ENCODE measurements around the gene TXNRD2.

The TXNRD2 gene

GRCh38 chr22:19904935-19905334 is 36.7 kb downstream of the TXNRD2 start:
- no peak for DNase-seq (ENCODE audit: extremely low read depth, insufficient read length)
- TF ChIP-seq, protein P1, sequence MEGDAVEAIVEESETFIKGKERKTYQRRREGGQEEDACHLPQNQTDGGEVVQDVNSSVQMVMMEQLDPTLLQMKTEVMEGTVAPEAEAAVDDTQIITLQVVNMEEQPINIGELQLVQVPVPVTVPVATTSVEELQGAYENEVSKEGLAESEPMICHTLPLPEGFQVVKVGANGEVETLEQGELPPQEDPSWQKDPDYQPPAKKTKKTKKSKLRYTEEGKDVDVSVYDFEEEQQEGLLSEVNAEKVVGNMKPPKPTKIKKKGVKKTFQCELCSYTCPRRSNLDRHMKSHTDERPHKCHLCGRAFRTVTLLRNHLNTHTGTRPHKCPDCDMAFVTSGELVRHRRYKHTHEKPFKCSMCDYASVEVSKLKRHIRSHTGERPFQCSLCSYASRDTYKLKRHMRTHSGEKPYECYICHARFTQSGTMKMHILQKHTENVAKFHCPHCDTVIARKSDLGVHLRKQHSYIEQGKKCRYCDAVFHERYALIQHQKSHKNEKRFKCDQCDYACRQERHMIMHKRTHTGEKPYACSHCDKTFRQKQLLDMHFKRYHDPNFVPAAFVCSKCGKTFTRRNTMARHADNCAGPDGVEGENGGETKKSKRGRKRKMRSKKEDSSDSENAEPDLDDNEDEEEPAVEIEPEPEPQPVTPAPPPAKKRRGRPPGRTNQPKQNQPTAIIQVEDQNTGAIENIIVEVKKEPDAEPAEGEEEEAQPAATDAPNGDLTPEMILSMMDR (IDR thresholded peaks at IDR 0.05; ENCODE audit: insufficient read depth, low read length, poor library complexity, severe bottlenecking) = no peak
- no peak overlapping the region for H3K4me3 ChIP-seq (replicated peaks; ENCODE audit: low read depth, low read length)
- H3K27me3 ChIP-seq (replicated peaks; ENCODE audit: control insufficient read depth, insufficient read depth, low read length) = no peaks in the 10 kb centered on the region
- H3K36me3 ChIP-seq (ENCODE audit: control insufficient read depth, insufficient read depth, low read length) = no peaks in the 10 kb centered on the region

DNA sequence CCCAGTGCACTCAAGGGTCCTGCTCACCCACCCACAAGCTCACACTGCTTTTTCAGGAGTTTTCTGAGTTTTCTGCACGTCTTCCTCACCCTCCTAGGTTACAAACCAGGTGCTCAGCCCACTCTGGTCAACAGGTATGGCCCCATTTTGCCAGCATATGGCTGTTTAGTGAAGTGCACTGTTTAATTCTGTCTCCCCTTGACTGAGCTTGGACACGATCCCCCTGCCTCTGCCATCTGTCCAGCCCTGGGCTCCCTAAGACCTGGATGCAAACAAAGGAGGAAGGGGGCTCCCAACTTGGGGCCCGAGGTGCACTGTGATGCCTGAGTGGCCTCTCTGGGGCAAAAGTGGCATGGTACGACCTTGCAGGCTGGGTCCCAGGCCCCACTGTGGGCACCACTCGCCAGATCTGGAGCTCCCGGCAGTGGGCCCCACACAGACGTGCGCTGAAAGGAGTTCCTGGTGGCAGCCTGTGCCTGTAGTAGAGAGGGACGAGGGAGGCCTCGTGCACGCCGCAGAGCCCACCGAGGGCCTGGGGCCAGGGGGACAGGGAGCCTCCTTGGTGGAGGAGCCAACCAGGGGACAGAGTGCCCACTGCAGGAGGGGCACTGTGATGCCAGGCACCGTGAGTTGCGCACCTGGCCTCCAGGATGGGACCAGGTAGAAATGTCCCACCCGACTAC is 37.3 kb downstream of the TXNRD2 start:
- TF ChIP-seq, protein P1 (IDR thresholded peaks at IDR 0.05; ENCODE audit: insufficient read depth, low read length, poor library complexity, severe bottlenecking) = no peak
- Histone ChIP-seq H3K36me3 (ENCODE audit: control insufficient read depth, insufficient read depth, low read length) (no peaks in the 10 kb centered on the region), H3K27me3 (replicated peaks; ENCODE audit: control insufficient read depth, insufficient read depth, low read length) (no peaks in the 10 kb centered on the region), H3K4me3 (replicated peaks; ENCODE audit: low read depth, low read length) (no peak overlapping the region)
- no peak for DNase-seq (ENCODE audit: extremely low read depth, insufficient read length)

DNA sequence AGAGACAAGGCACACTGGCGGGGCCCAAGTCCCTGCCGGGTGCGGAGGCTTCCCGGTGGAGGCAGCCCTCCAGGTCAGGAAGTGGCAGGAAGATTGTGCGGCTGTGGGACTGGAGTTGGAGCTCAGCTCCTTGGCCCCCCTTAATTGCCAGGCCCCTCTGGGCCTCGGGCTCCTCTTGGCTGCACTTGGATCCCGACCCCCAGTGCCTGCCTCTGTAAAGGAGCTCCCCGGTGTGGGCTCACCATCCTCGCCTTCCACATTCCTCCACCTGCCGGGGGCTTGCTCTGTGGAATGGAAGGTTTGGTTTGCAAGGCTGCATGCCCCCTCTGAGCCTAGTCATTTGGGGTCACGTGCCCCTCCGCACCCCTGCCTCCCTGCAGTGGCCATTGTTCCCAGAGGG is 38.1 kb downstream of the TXNRD2 start:
- Histone ChIP-seq H3K36me3 (ENCODE audit: control insufficient read depth, insufficient read depth, low read length) (no peaks in the 10 kb centered on the region), H3K27me3 (replicated peaks; ENCODE audit: control insufficient read depth, insufficient read depth, low read length) (no peaks in the 10 kb centered on the region), H3K4me3 (replicated peaks; ENCODE audit: low read depth, low read length) (no peak overlapping the region)
- TF ChIP-seq, protein P1 (IDR thresholded peaks at IDR 0.05; ENCODE audit: insufficient read depth, low read length, poor library complexity, severe bottlenecking) = no peak
- no peak for DNase-seq (ENCODE audit: extremely low read depth, insufficient read length)

- TF ChIP-seq, protein P1 (IDR thresholded peaks at IDR 0.05; ENCODE audit: insufficient read depth, low read length, poor library complexity, severe bottlenecking) = no peak
- Histone ChIP-seq H3K27me3 (replicated peaks; ENCODE audit: control insufficient read depth, insufficient read depth, low read length) (no peaks in the 10 kb centered on the region), H3K36me3 (ENCODE audit: control insufficient read depth, insufficient read depth, low read length) (no peaks in the 10 kb centered on the region; the same call in 1 of the 2 replicates), H3K4me3 (replicated peaks; ENCODE audit: low read depth, low read length) (no peak overlapping the region)
- DNase-seq (ENCODE audit: extremely low read depth, insufficient read length) = no peak
Measured at GRCh38 chr22:19903031-19903430, 38.6 kb downstream of the TXNRD2 start.

DNA sequence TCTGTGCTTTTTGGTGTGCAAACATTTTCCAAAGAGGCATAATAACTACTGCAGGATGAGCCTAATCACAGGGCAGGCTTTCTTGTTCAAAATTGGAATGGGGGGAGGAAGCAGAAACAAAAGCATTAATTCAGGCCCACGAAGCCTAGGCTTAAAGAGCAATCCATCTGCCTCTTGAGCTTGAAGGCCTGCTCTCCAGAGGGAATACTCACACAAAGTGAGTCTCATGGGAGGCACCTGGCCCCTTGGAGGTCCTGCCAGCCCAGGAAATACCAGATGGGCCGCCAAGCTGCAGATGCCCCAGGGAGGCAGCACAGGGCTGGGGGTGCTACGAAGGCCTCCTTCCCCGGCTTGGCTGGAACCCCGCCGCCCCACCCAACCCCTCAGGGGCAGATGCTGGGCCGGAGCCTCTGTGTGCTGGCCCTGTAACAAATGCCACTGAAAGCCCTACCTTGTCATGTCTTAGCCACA is 39.3 kb downstream of the TXNRD2 start:
- Histone ChIP-seq H3K27me3 (replicated peaks; ENCODE audit: control insufficient read depth, insufficient read depth, low read length) (no peaks in the 10 kb centered on the region), H3K36me3 (ENCODE audit: control insufficient read depth, insufficient read depth, low read length) (no peaks in the 10 kb centered on the region; the same call in 1 of the 2 replicates), H3K4me3 (replicated peaks; ENCODE audit: low read depth, low read length) (no peak overlapping the region)
- TF ChIP-seq, protein P1 (IDR thresholded peaks at IDR 0.05; ENCODE audit: insufficient read depth, low read length, poor library complexity, severe bottlenecking) = no peak
- no peak for DNase-seq (ENCODE audit: extremely low read depth, insufficient read length)

All from GM06990 (cell line).